ENCODE results near the gene PCNX2. TPM values are rescaled to one million over a fixed set of nuclear protein-coding genes. Genes with fewer than 3 reads are reported as not detected.

The PCNX2 gene
- total and polyA plus RNA-seq, 2 donors: 7.7 to 10.0 TPM

DNA sequence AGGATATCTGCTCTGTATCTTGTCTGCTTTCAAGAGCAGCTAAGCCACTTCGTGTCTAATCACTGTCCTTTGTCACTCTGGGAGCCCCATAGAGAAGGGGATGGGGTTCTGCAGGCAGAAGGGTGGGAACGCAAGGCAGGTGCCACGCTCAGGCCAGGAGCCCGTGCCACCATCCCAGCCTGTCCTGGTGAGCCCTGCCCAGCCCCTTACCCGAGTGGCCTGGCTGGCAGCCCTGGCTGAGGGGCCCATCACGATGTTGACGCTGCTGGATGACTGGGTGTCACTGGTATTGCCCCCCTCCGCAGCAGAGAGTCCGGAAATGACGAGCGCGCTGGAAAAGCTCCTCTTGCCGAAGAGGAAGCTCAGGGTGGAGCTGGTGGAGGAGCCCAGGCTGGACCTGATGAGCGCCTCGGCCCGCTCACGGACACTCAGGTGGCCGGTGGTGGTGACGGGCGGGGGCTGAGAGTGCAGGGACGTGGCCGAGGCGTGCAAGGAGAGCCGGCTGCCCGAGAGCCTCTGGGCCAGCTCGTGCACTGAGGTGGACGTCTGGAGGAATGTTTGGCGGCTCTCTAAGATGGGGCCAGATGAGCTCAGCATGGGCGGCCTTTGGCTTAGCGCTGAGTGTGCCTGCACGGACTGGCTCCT, 309.5 kb downstream of the PCNX2 start:
- no peak for DNase-seq (ENCODE audit: low read depth in 6 of 9, low spot score in 9 of 9)
- Histone ChIP-seq H3K27me3 (ENCODE audit: control insufficient read depth in 2 of 2, insufficient read depth in 1 of 2, low read length in 1 of 2) (no peaks in the 10 kb centered on the region), H3K36me3 (ENCODE audit: control insufficient read depth in 2 of 2, insufficient read depth in 2 of 2, low read length in 1 of 2) (peaks cover 3 to 5% of the 10 kb centered on the region in 2 donors), H3K4me1 (ENCODE audit: control insufficient read depth in 2 of 2, insufficient read depth in 2 of 2, low read length in 2 of 2) (peaks cover 15 to 32% of the 10 kb centered on the region in 2 donors), H3K9me3 (ENCODE audit: control insufficient read depth in 2 of 2, insufficient read depth in 1 of 2, low read length in 1 of 2) (no peaks in the 10 kb centered on the region), H3K4me3 (ENCODE audit: low read length in 2 of 2) (no peak overlapping the region), H3K27ac (ENCODE audit: low read depth in 1 of 2, low read length in 1 of 2) (no peak overlapping the region)
- 95% methylated on average over 31 of the region's 31 CpGs for WGBS

- WGBS: 98% methylated on average over 10 of the region's 10 CpGs
- DNase-seq (ENCODE audit: low read depth in 6 of 9, low spot score in 9 of 9): no peak
- no peaks in the 10 kb centered on the region for H3K9me3 ChIP-seq (ENCODE audit: control insufficient read depth in 2 of 2, insufficient read depth in 1 of 2, low read length in 1 of 2)
- H3K4me1 ChIP-seq (ENCODE audit: control insufficient read depth in 2 of 2, insufficient read depth in 2 of 2, low read length in 2 of 2): peaks cover 5 to 20% of the 10 kb centered on the region in 2 donors
- no peak overlapping the region for H3K4me3 ChIP-seq (ENCODE audit: low read length in 2 of 2)
- H3K27me3 ChIP-seq (ENCODE audit: control insufficient read depth in 2 of 2, insufficient read depth in 1 of 2, low read length in 1 of 2): no peaks in the 10 kb centered on the region
- H3K27ac ChIP-seq (ENCODE audit: low read depth in 1 of 2, low read length in 1 of 2): no peak overlapping the region
- H3K36me3 ChIP-seq (ENCODE audit: control insufficient read depth in 2 of 2, insufficient read depth in 2 of 2, low read length in 1 of 2): peaks cover 5 to 8% of the 10 kb centered on the region in 2 donors
Measured at GRCh38 chr1:232984577-232985425, 310.7 kb downstream of the PCNX2 start.

- Histone ChIP-seq H3K9me3 (ENCODE audit: control insufficient read depth in 2 of 2, insufficient read depth in 1 of 2, low read length in 1 of 2) (no peaks in the 10 kb centered on the region), H3K27ac (ENCODE audit: low read depth in 1 of 2, low read length in 1 of 2) (no peak overlapping the region), H3K4me3 (ENCODE audit: low read length in 2 of 2) (no peak overlapping the region), H3K36me3 (ENCODE audit: control insufficient read depth in 2 of 2, insufficient read depth in 2 of 2, low read length in 1 of 2) (peaks cover 5 to 13% of the 10 kb centered on the region in 2 donors), H3K4me1 (ENCODE audit: control insufficient read depth in 2 of 2, insufficient read depth in 2 of 2, low read length in 2 of 2) (peaks cover 5 to 13% of the 10 kb centered on the region in 2 donors), H3K27me3 (ENCODE audit: control insufficient read depth in 2 of 2, insufficient read depth in 1 of 2, low read length in 1 of 2) (no peaks in the 10 kb centered on the region)
- no peak for DNase-seq (ENCODE audit: low read depth in 6 of 9, low spot score in 9 of 9)
- 94% methylated on average over 25 of the region's 25 CpGs for WGBS
Measured at GRCh38 chr1:232983817-232984567, 311.5 kb downstream of the PCNX2 start.

GRCh38 chr1:232983375-232983774, 312.1 kb downstream of the PCNX2 start:
- no peak for DNase-seq (ENCODE audit: low read depth in 6 of 9, low spot score in 9 of 9)
- Histone ChIP-seq H3K27me3 (ENCODE audit: control insufficient read depth in 2 of 2, insufficient read depth in 1 of 2, low read length in 1 of 2) (no peaks in the 10 kb centered on the region), H3K4me1 (ENCODE audit: control insufficient read depth in 2 of 2, insufficient read depth in 2 of 2, low read length in 2 of 2) (peaks cover 0 to 7% of the 10 kb centered on the region in 2 donors), H3K4me3 (ENCODE audit: low read length in 2 of 2) (no peak overlapping the region), H3K27ac (ENCODE audit: low read depth in 1 of 2, low read length in 1 of 2) (no peak overlapping the region), H3K36me3 (ENCODE audit: control insufficient read depth in 2 of 2, insufficient read depth in 2 of 2, low read length in 1 of 2) (peaks cover 5 to 13% of the 10 kb centered on the region in 2 donors), H3K9me3 (ENCODE audit: control insufficient read depth in 2 of 2, insufficient read depth in 1 of 2, low read length in 1 of 2) (no peaks in the 10 kb centered on the region)
- 98% methylated on average over 14 of the region's 14 CpGs for WGBS

DNA sequence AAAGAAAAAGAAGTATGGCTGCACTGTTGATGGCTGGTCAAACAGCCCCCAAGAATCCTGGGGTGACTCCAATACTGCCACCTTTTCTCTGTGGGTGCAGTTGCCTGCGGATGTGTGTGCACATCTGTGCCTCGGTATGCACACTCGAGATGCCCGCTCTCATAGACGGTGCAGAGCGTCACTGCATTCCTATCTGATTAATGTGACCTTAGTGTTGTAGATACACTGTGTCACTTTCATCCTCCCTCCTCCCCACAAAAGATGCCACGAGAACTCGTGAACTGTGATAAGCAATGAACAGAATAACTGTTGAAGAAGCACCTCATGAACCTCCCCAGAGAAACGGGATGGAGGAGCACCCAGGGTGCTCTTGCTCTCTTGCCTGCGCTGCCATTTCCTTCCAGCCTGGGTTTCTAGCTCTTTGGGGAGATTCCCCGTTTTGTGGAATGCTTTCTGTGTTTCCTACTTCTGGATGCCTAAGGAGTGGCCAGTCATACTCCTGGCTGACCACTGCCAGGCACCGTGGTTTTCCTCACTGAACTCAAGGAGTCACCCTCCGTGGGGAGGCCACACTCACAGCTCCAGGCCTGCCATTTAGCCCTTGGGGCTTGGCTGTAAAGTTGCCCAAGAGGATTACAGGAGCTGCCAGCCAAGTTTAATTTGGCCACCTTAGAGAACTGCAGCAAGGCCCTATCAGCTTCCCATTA, 313.1 kb downstream of the PCNX2 start:
- no peak overlapping the region for H3K27ac ChIP-seq (ENCODE audit: low read depth in 1 of 2, low read length in 1 of 2)
- WGBS: 96% methylated on average over 13 of the region's 13 CpGs
- H3K36me3 ChIP-seq (ENCODE audit: control insufficient read depth in 2 of 2, insufficient read depth in 2 of 2, low read length in 1 of 2): peaks cover 5 to 19% of the 10 kb centered on the region in 2 donors
- H3K4me3 ChIP-seq (ENCODE audit: low read length in 2 of 2): no peak overlapping the region
- peaks cover 3 to 6% of the 10 kb centered on the region in 2 donors for H3K4me1 ChIP-seq (ENCODE audit: control insufficient read depth in 2 of 2, insufficient read depth in 2 of 2, low read length in 2 of 2)
- H3K27me3 ChIP-seq (ENCODE audit: control insufficient read depth in 2 of 2, insufficient read depth in 1 of 2, low read length in 1 of 2): no peaks in the 10 kb centered on the region
- no peaks in the 10 kb centered on the region for H3K9me3 ChIP-seq (ENCODE audit: control insufficient read depth in 2 of 2, insufficient read depth in 1 of 2, low read length in 1 of 2)
- DNase-seq (ENCODE audit: low read depth in 6 of 9, low spot score in 9 of 9): no peak

DNA sequence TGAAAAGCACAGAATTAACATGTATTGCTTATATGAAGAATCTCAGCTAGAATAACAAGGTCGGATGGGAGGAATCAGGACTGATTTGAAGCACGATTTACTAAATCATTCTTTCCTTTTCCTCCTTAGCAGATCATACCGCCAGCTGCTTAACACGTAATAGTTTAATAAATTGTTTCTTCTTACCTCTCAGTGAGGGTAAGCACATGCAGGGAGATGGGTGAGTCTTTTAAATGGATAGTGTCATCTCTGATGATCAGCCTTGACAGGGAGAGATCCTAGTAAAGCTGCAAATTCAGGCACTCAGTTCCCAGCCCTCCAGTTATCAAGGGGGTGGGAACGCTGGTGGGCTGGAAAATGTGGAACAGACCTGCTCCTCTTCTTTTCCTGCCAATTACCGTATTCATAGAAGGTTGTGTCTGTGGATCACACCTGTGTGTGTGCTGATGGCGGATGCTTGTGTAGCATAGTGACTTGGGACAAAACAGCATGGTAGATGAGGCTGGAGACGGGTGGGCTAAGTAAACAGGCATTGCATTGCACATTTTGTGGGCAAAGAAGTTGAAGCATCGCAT, 314.5 kb downstream of the PCNX2 start:
- Histone ChIP-seq H3K27ac (ENCODE audit: low read depth in 1 of 2, low read length in 1 of 2) (no peak overlapping the region), H3K4me1 (ENCODE audit: control insufficient read depth in 2 of 2, insufficient read depth in 2 of 2, low read length in 2 of 2) (peaks cover 3 to 6% of the 10 kb centered on the region in 2 donors), H3K36me3 (ENCODE audit: control insufficient read depth in 2 of 2, insufficient read depth in 2 of 2, low read length in 1 of 2) (peaks cover 16 to 31% of the 10 kb centered on the region in 2 donors), H3K27me3 (ENCODE audit: control insufficient read depth in 2 of 2, insufficient read depth in 1 of 2, low read length in 1 of 2) (no peaks in the 10 kb centered on the region), H3K4me3 (ENCODE audit: low read length in 2 of 2) (no peak overlapping the region), H3K9me3 (ENCODE audit: control insufficient read depth in 2 of 2, insufficient read depth in 1 of 2, low read length in 1 of 2) (no peaks in the 10 kb centered on the region)
- DNase-seq (ENCODE audit: low read depth in 6 of 9, low spot score in 9 of 9): no peak
- 97% methylated on average over 9 of the region's 9 CpGs for WGBS

- Histone ChIP-seq H3K36me3 (ENCODE audit: control insufficient read depth in 2 of 2, insufficient read depth in 2 of 2, low read length in 1 of 2) (peaks cover 10 to 34% of the 10 kb centered on the region in 2 donors), H3K27ac (ENCODE audit: low read depth in 1 of 2, low read length in 1 of 2) (no peak overlapping the region), H3K4me3 (ENCODE audit: low read length in 2 of 2) (no peak overlapping the region), H3K4me1 (ENCODE audit: control insufficient read depth in 2 of 2, insufficient read depth in 2 of 2, low read length in 2 of 2) (peaks cover 3 to 6% of the 10 kb centered on the region in 2 donors), H3K27me3 (ENCODE audit: control insufficient read depth in 2 of 2, insufficient read depth in 1 of 2, low read length in 1 of 2) (no peaks in the 10 kb centered on the region), H3K9me3 (ENCODE audit: control insufficient read depth in 2 of 2, insufficient read depth in 1 of 2, low read length in 1 of 2) (no peaks in the 10 kb centered on the region)
- 93% methylated on average over 13 of the region's 13 CpGs for WGBS
- DNase-seq (ENCODE audit: low read depth in 6 of 9, low spot score in 9 of 9): no peak
Measured at GRCh38 chr1:232980355-232980978, 315.1 kb downstream of the PCNX2 start.

DNA sequence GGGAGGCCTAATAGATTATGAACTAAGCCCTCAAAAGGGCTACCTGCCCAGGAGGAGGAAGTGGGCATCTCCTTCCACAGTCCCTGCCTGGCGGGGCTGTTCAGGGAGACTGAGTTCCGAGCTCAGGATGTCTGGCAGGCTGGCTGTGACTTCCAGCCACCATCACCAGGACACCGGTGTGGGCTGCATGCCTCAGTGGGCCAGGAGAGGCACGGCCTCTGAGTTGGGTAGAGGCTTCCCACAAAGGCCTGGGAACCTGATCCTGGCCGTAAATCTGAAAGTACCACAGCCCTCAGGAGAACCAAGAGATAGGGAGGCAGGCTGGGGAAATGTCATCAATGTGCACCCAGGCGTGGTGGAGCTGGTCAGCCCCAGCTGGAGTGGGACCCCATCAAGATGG, 316.0 kb downstream of the PCNX2 start:
- DNase-seq (ENCODE audit: low read depth in 6 of 9, low spot score in 9 of 9): no peak
- Histone ChIP-seq H3K4me1 (ENCODE audit: control insufficient read depth in 2 of 2, insufficient read depth in 2 of 2, low read length in 2 of 2) (peaks cover 3 to 6% of the 10 kb centered on the region in 2 donors), H3K4me3 (ENCODE audit: low read length in 2 of 2) (no peak overlapping the region), H3K36me3 (ENCODE audit: control insufficient read depth in 2 of 2, insufficient read depth in 2 of 2, low read length in 1 of 2) (peaks cover 10 to 41% of the 10 kb centered on the region in 2 donors), H3K27me3 (ENCODE audit: control insufficient read depth in 2 of 2, insufficient read depth in 1 of 2, low read length in 1 of 2) (no peaks in the 10 kb centered on the region), H3K27ac (ENCODE audit: low read depth in 1 of 2, low read length in 1 of 2) (no peak overlapping the region), H3K9me3 (ENCODE audit: control insufficient read depth in 2 of 2, insufficient read depth in 1 of 2, low read length in 1 of 2) (no peaks in the 10 kb centered on the region)
- WGBS: 98% methylated on average over 6 of the region's 6 CpGs

All from thymus (tissue), 11 donors.